Suprapubic skin (tissue), 4 donors: ENCODE results near the gene CNTN4. TPM values are rescaled to one million over a fixed set of nuclear protein-coding genes. Genes with fewer than 3 reads are reported as not detected.

Source experiments
- DNase-seq, 2 donors: peaks; one replicate each; pipeline ENCODE4 v3.0.0-alpha.2; 2019; ENCODE audit warnings: low spot score in 2 of 2
- H3K27ac ChIP-seq: fragments of 200-600 bp; sonication (generic); one replicate; pipeline ENCODE4 v1.5.1; 2019
- H3K27me3 ChIP-seq: fragments of 200-600 bp; sonication (generic); one replicate; pipeline ENCODE4 v1.5.1; 2019
- H3K36me3 ChIP-seq: fragments of 200-600 bp; sonication (generic); one replicate; pipeline ENCODE4 v1.5.1; 2019
- H3K4me1 ChIP-seq: fragments of 200-600 bp; sonication (generic); one replicate; pipeline ENCODE4 v1.5.1; 2019
- H3K4me3 ChIP-seq: fragments of 200-600 bp; sonication (generic); one replicate; pipeline ENCODE4 v1.5.1; 2019; ENCODE audit warnings: mild to moderate bottlenecking
- H3K9me3 ChIP-seq: fragments of 200-600 bp; sonication (generic); one replicate; pipeline ENCODE4 v1.5.1; 2019
- CTCF ChIP-seq, 2 donors: fragments of 200-600 bp in 1 of 2; fragments of 450-650 bp in 1 of 2; sonication (generic) in 1 of 2; IDR thresholded peaks; one replicate each; pipeline ENCODE4 v1.5.1; 2016 to 2019; ENCODE audit warnings: antibody characterized with exemption in 2 of 2, mild to moderate bottlenecking in 1 of 2, moderate library complexity in 1 of 2
- EP300 ChIP-seq: sonication (generic); formaldehyde crosslinking; IDR thresholded peaks from one replicate; pipeline ENCODE4 v1.6.1; 2017; ENCODE audit warnings: antibody characterized with exemption
- POLR2A ChIP-seq, 2 donors: fragments of 450-650 bp; IDR thresholded peaks; one replicate each; pipeline ENCODE4 v1.6.1; 2017; ENCODE audit warnings: antibody characterized with exemption in 2 of 2, mild to moderate bottlenecking in 2 of 2, moderate library complexity in 2 of 2
- POLR2AphosphoS5 ChIP-seq, 3 donors: sonication (generic); formaldehyde crosslinking; IDR thresholded peaks; one replicate each; pipeline ENCODE4 v1.6.1; 2017; ENCODE audit warnings: antibody characterized with exemption in 3 of 3
- WGBS: methylation state at CpG from one replicate; pipeline ENCODE4 v1.1.5; 2018; 5-methylcytosine and 5-hydroxymethylcytosine counted together
- total RNA-seq, 4 donors: library from RNA; depleted of rRNA; stranded (reverse); fragments of >200 nt; gene quantifications; one replicate each; pipeline ENCODE4 v1.1.0, GENCODE V29; 2016

The CNTN4 gene
- total RNA-seq, 4 donors from 2014 or later = 0.60 to 8.1 (median 7.5) TPM

DNA sequence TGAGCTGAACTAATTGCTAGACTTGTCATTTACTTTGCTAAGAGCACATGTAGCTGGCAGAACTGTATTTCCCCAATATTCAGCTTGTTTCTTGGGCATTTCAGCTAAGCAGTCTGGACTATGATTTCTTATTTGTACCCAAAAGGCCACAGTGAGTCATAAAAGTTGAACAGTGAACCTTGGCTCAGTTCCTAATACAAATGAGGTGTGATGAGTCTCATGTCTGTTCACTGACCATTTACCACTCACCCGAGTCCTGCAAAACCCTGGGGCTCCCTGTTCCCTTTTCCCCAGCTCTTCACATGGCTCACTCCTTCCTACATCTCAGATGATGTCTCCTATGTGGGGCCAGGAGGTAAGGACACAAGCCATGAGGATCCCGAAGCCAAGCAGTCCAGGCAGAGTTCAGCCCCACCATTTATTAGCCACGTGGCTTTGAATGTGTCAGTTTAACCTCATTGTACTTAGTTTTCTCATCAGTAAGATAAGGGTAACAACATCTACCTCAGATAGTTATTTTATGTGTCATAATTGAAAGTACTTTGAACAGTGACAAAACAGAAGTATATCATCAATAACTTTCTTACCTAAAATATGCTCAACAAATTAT lies 772.2 kb downstream of the CNTN4 start:
- no peak overlapping the region for H3K27ac ChIP-seq
- WGBS = 67% methylated on average over 3 of the region's 3 CpGs
- H3K4me3 ChIP-seq = no peak overlapping the region
- no peaks in the 10 kb centered on the region for H3K27me3 ChIP-seq
- H3K4me1 ChIP-seq = no peaks in the 10 kb centered on the region
- no peak for TF ChIP-seq POLR2A (IDR thresholded peaks at IDR 0.05)
- no peak for TF ChIP-seq EP300
- TF ChIP-seq POLR2AphosphoS5 (IDR thresholded peaks at IDR 0.05) = no peak
- TF ChIP-seq CTCF (IDR thresholded peaks at IDR 0.05) = no peak
- no peaks in the 10 kb centered on the region for H3K36me3 ChIP-seq
- DNase-seq = no peak
- H3K9me3 ChIP-seq = no peaks in the 10 kb centered on the region

DNA sequence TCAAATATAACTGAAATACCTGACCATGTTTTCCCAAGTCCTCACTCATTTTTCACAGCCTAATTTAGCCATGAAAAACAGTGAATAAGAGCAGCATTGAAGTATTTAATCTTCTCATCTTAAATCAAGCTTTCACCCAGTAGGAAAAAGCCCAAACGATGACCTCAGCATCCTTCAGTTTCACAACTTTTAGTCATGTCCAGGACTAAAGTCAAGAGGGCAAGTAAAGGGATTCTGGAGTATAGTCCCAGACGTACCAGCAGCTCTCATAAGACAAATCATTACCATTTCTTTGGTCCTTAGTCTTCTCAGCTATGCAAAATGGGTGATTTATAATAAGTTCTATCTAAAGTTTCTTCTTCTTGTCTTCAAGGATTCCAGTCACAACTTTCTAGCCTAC lies 774.2 kb downstream of the CNTN4 start:
- TF ChIP-seq EP300 = no peak
- TF ChIP-seq POLR2A (IDR thresholded peaks at IDR 0.05) = no peak
- no peak for TF ChIP-seq CTCF (IDR thresholded peaks at IDR 0.05)
- no peak for TF ChIP-seq POLR2AphosphoS5 (IDR thresholded peaks at IDR 0.05)
- H3K9me3 ChIP-seq = no peaks in the 10 kb centered on the region
- WGBS = 66% methylated on average over 2 of the region's 2 CpGs
- H3K4me3 ChIP-seq = no peak overlapping the region
- no peaks in the 10 kb centered on the region for H3K4me1 ChIP-seq
- DNase-seq = no peak
- H3K27ac ChIP-seq = no peak overlapping the region
- no peaks in the 10 kb centered on the region for H3K27me3 ChIP-seq
- H3K36me3 ChIP-seq = no peaks in the 10 kb centered on the region

- H3K27ac ChIP-seq = no peak overlapping the region
- H3K4me1 ChIP-seq = no peaks in the 10 kb centered on the region
- DNase-seq = no peak
- no peak overlapping the region for H3K4me3 ChIP-seq
- TF ChIP-seq POLR2AphosphoS5 (IDR thresholded peaks at IDR 0.05) (no peak), EP300 (no peak), CTCF (IDR thresholded peaks at IDR 0.05) (no peak), POLR2A (IDR thresholded peaks at IDR 0.05) (no peak)
- no peaks in the 10 kb centered on the region for H3K9me3 ChIP-seq
- H3K27me3 ChIP-seq = no peaks in the 10 kb centered on the region
- 82% methylated on average over 2 of the region's 2 CpGs for WGBS
- H3K36me3 ChIP-seq = no peaks in the 10 kb centered on the region
Observed at GRCh38 chr3:2873986-2874385, 775.3 kb downstream of the CNTN4 start.

DNA sequence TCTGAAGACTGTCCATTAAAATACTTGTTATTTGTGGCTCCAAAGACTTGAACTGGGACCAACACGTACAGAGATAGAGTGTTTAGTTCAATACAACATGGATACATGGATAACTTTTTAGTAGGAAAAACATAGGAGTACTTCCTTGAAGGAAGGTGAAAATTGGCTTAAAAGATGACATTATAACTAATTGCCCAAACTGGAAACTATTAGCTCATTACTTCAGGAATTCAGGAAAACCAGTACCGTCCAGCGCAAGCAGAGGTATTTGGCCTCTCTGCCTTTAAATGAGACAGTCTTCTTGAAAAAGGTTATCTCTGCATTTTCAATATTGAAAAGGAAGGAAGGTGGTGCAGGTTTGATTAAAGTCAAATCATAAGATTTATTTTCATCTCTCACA lies 777.0 kb downstream of the CNTN4 start:
- Histone ChIP-seq H3K9me3 (no peaks in the 10 kb centered on the region), H3K4me1 (no peaks in the 10 kb centered on the region), H3K4me3 (no peak overlapping the region), H3K36me3 (no peaks in the 10 kb centered on the region), H3K27ac (no peak overlapping the region), H3K27me3 (no peaks in the 10 kb centered on the region)
- DNase-seq = no peak
- TF ChIP-seq POLR2A (IDR thresholded peaks at IDR 0.05) (no peak), CTCF (IDR thresholded peaks at IDR 0.05) (no peak), EP300 (no peak), POLR2AphosphoS5 (IDR thresholded peaks at IDR 0.05) (no peak)
- 82% methylated on average over 3 of the region's 3 CpGs for WGBS

- Histone ChIP-seq H3K4me3 (no peak overlapping the region), H3K27me3 (no peaks in the 10 kb centered on the region), H3K27ac (no peak overlapping the region), H3K4me1 (no peaks in the 10 kb centered on the region), H3K36me3 (no peaks in the 10 kb centered on the region), H3K9me3 (no peaks in the 10 kb centered on the region)
- no peak for TF ChIP-seq POLR2AphosphoS5 (IDR thresholded peaks at IDR 0.05)
- TF ChIP-seq POLR2A (IDR thresholded peaks at IDR 0.05) = no peak
- no peak for TF ChIP-seq CTCF (IDR thresholded peaks at IDR 0.05)
- no peak for TF ChIP-seq EP300
- DNase-seq = no peak
- WGBS = 67% methylated on average over 2 of the region's 2 CpGs
Observed at GRCh38 chr3:2876362-2876761, 777.7 kb downstream of the CNTN4 start.
